GM23338 (cell line): Measurements from ENCODE around the gene PRR13. TPM values are rescaled to one million over a fixed set of nuclear protein-coding genes. Genes with fewer than 3 reads are reported as not detected.

Experiments
- ATAC-seq: fragments of 200-7000 bp; cut with Tn5 transposase; 3 replicates; pipeline ENCODE4 v1.9.1; 2020
- DNase-seq: peaks from one replicate; pipeline ENCODE4 v3.0.0-alpha.2; 2015; ENCODE audit warnings: low spot score
- H2AFZ ChIP-seq: fragments of 200-600 bp; sonication (generic); 2 replicates; pipeline ENCODE4 v1.8.0; 2016; ENCODE audit warnings: antibody characterized with exemption, mild to moderate bottlenecking, moderate library complexity
- H3F3A ChIP-seq: fragments of 200-600 bp; sonication (generic); replicated peaks from 2 replicates; pipeline ENCODE4 v1.8.0; 2017; ENCODE audit warnings: antibody characterized with exemption, mixed run types, low read depth
- H3K27ac ChIP-seq: fragments of 200-600 bp; sonication (generic); 2 replicates; pipeline ENCODE4 v1.6.1; 2016; ENCODE audit warnings: low read depth
- H3K27me3 ChIP-seq: fragments of 200-600 bp; sonication (generic); 2 replicates; pipeline ENCODE4 v1.8.0; 2016; ENCODE audit warnings: mild to moderate bottlenecking, mixed run types, moderate library complexity; ENCODE audit not compliant: insufficient read depth
- H3K36me3 ChIP-seq: fragments of 200-600 bp; sonication (generic); 2 replicates; pipeline ENCODE4 v1.8.0; 2016; ENCODE audit warnings: mild to moderate bottlenecking; ENCODE audit not compliant: insufficient read depth
- H3K4me1 ChIP-seq: fragments of 200-600 bp; sonication (generic); 2 replicates; pipeline ENCODE4 v1.8.0; 2016; ENCODE audit warnings: mild to moderate bottlenecking, moderate library complexity; ENCODE audit not compliant: insufficient read depth
- H3K4me2 ChIP-seq: fragments of 200-600 bp; sonication (generic); 2 replicates; pipeline ENCODE4 v1.7.1; 2017; ENCODE audit warnings: mixed run types
- H3K4me3 ChIP-seq: fragments of 200-600 bp; sonication (generic); 2 replicates; pipeline ENCODE4 v1.6.1; 2016; ENCODE audit warnings: mixed run types
- H3K79me2 ChIP-seq: fragments of 200-600 bp; sonication (generic); replicated peaks from 2 replicates; pipeline ENCODE4 v1.8.0; 2017; ENCODE audit warnings: mild to moderate bottlenecking; ENCODE audit not compliant: insufficient read depth
- H3K9me2 ChIP-seq: fragments of 200-600 bp; sonication (generic); 2 replicates; pipeline ENCODE4 v1.8.0; 2017; ENCODE audit not compliant: insufficient read depth
- H4K20me1 ChIP-seq: fragments of 200-600 bp; sonication (generic); replicated peaks from 2 replicates; pipeline ENCODE4 v1.8.0; 2017; ENCODE audit warnings: mild to moderate bottlenecking; ENCODE audit not compliant: insufficient read depth
- H3K27ac Mint-ChIP-seq: 2 replicates; pipeline ENCODE4 v1.8.0; 2020; ENCODE audit warnings: inconsistent platforms, mild to moderate bottlenecking, moderate library complexity, mixed read lengths
- H3K27me3 Mint-ChIP-seq: 3 replicates; pipeline ENCODE4 v1.8.0; 2022; ENCODE audit warnings: low read depth, mild to moderate bottlenecking, moderate library complexity, mixed read lengths, inconsistent platforms; ENCODE audit not compliant: insufficient read depth, poor library complexity
- H3K36me3 Mint-ChIP-seq: 3 replicates; pipeline ENCODE4 v1.8.0; 2021; ENCODE audit warnings: low read depth, mild to moderate bottlenecking, inconsistent platforms, moderate library complexity, mixed read lengths
- H3K4me1 Mint-ChIP-seq: 3 replicates; pipeline ENCODE4 v1.8.0; 2020; ENCODE audit warnings: mild to moderate bottlenecking, inconsistent platforms, mixed read lengths
- H3K4me3 Mint-ChIP-seq: 3 replicates; pipeline ENCODE4 v1.8.0; 2021; ENCODE audit warnings: moderate library complexity, mild to moderate bottlenecking, inconsistent platforms, mixed read lengths
- H3K9me3 Mint-ChIP-seq: 3 replicates; pipeline ENCODE4 v1.8.0; 2020; ENCODE audit warnings: moderate library complexity, mild to moderate bottlenecking, inconsistent platforms, mixed read lengths
- CREB1 ChIP-seq: fragments of 250-450 bp; sonication (Bioruptor Pico); IDR thresholded peaks from 2 replicates; pipeline ENCODE4 v1.5.0; 2020; ENCODE audit warnings: low read depth, mild to moderate bottlenecking, moderate library complexity
- CTCF ChIP-seq, 2 experiments: fragments of 200-600 bp in 1 of 2; sonication (generic) in 1 of 2; conservative IDR thresholded peaks; 2 replicates each; pipeline versions ENCODE4 v1.5.1 to v1.6.1; 2016 to 2017; ENCODE audit warnings: antibody characterized with exemption in 2 of 2, low read depth in 2 of 2, mild to moderate bottlenecking in 2 of 2, moderate library complexity in 1 of 2
- EZH2 ChIP-seq: fragments of 200-600 bp; sonication (generic); IDR thresholded peaks from one replicate; pipeline ENCODE4 v1.8.0; 2017; ENCODE audit warnings: antibody characterized with exemption, mild to moderate bottlenecking, low read depth; ENCODE audit not compliant: unreplicated experiment
- JUNB ChIP-seq: IDR thresholded peaks from one replicate; pipeline ENCODE4 v1.6.1; 2016; ENCODE audit warnings: antibody characterized with exemption; ENCODE audit not compliant: unreplicated experiment
- POLR2AphosphoS5 ChIP-seq: IDR thresholded peaks from 2 replicates; pipeline ENCODE4 v1.6.1; 2016; ENCODE audit warnings: antibody characterized with exemption, low read depth
- STAT1 ChIP-seq: IDR thresholded peaks from one replicate; pipeline ENCODE4 v1.6.1; 2016; ENCODE audit warnings: antibody characterized with exemption; ENCODE audit not compliant: unreplicated experiment
- ZNF114 ChIP-seq: fragments of 250-450 bp; sonication (Bioruptor Pico); IDR thresholded peaks from 2 replicates; pipeline ENCODE4 v1.5.0; 2020; ENCODE audit warnings: mild to moderate bottlenecking, moderate library complexity
- ZNF462 ChIP-seq: fragments of 250-450 bp; sonication (Bioruptor Pico); IDR thresholded peaks from 2 replicates; pipeline ENCODE4 v1.5.0; 2020; ENCODE audit warnings: mild to moderate bottlenecking, moderate library complexity
- polyA plus RNA-seq: library from polyadenylated mRNA; unstranded; fragments of >200 nt; fragmentation: Nextera tagmentation; extraction: Ambion mirVana; gene quantifications from 2 replicates; pipeline ENCODE4 v1.2.1, GENCODE V29; 2016
- total RNA-seq: library from RNA; depleted of rRNA; stranded (reverse); fragments of >200 nt; shearing (Covaris generic); gene quantifications from 2 replicates; pipeline ENCODE4 v1.2.3, GENCODE V29; 2014

The PRR13 gene
- total and polyA plus RNA-seq, 2 experiments from 2014 or later = 70.5 to 303 TPM

- no peak overlapping the region for H3K4me2 ChIP-seq
- no peak overlapping the region for H3K4me3 ChIP-seq
- Mint-ChIP-seq H3K27me3 (peaks cover 4% of the 10 kb centered on the region), H3K36me3 (peaks cover 100% of the 10 kb centered on the region), H3K4me3 (no peak overlapping the region), H3K4me1 (peaks cover 48% of the 10 kb centered on the region), H3K9me3 (no peaks in the 10 kb centered on the region), H3K27ac (no peak overlapping the region)
- H3K4me1 ChIP-seq = peaks cover 27% of the 10 kb centered on the region
- DNase-seq (no peak), ATAC-seq (no peak)
- no peak overlapping the region for H2AFZ ChIP-seq
- peaks cover 85% of the 10 kb centered on the region for H3K36me3 ChIP-seq
- no peak for TF ChIP-seq POLR2AphosphoS5
- no peak for TF ChIP-seq CREB1 (CRISPR knock-in tag)
- no peak for TF ChIP-seq EZH2
- TF ChIP-seq ZNF114 (CRISPR knock-in tag) = no peak
- no peak for TF ChIP-seq ZNF462
- TF ChIP-seq JUNB = no peak
- peak overlapping the region; percentile 9; the same call in 1 of the 2 replicates for H3K27ac ChIP-seq
- no peaks in the 10 kb centered on the region for H3K27me3 ChIP-seq
- peaks cover 53% of the 10 kb centered on the region for H3K79me2 ChIP-seq
- peaks cover 64% of the 10 kb centered on the region for H4K20me1 ChIP-seq
- H3K9me2 ChIP-seq = no peaks in the 10 kb centered on the region
- peaks cover 44% of the 10 kb centered on the region for H3F3A ChIP-seq
These were observed 33.3 kb downstream of the PRR13 start for GRCh38 chr12:53474819-53475218.

GRCh38 chr12:53476769-53477209, 35.3 kb downstream of the PRR13 start:
- Histone ChIP-seq H3K79me2 (peaks cover 44% of the 10 kb centered on the region), H3K9me2 (no peaks in the 10 kb centered on the region), H3K27ac (peak overlapping the region; percentile 71), H3K4me1 (peaks cover 38% of the 10 kb centered on the region), H3F3A (peaks cover 48% of the 10 kb centered on the region), H3K27me3 (no peaks in the 10 kb centered on the region), H2AFZ (no peak overlapping the region), H3K4me2 (no peak overlapping the region), H4K20me1 (peaks cover 59% of the 10 kb centered on the region), H3K36me3 (peaks cover 77% of the 10 kb centered on the region), H3K4me3 (no peak overlapping the region)
- peak; percentile 62 for ATAC-seq
- Mint-ChIP-seq H3K4me3 (no peak overlapping the region), H3K9me3 (no peaks in the 10 kb centered on the region), H3K27ac (peak overlapping the region; percentile 91), H3K36me3 (peaks cover 97% of the 10 kb centered on the region), H3K27me3 (peaks cover 10% of the 10 kb centered on the region), H3K4me1 (peaks cover 50% of the 10 kb centered on the region)
- TF ChIP-seq CTCF (conservative IDR thresholded peaks at IDR 0.05; ENCODE audit: low read depth in 2 of 2) (peak; percentile 34 to 58; a peak in 3 of 4 replicates), CREB1 (CRISPR knock-in tag) (no peak), STAT1 (no peak)
- peak; percentile 82 for DNase-seq
